Cerebellar cortex (tissue), 1 donor: ENCODE measurements around the gene NUP85.
"Not testable (repeated sequence)": the region's sequence is repeated elsewhere in the genome, so short reads cannot be mapped to it uniquely, and the experiment has no call there.

Experiments used
- DNase-seq: peaks from one replicate; pipeline ENCODE4 v3.0.0-alpha.2; 2015; ENCODE audit warnings: low spot score

NUP85 gene

GRCh38 chr17:75267411-75268232 is 62.1 kb downstream of the NUP85 start:
- DNase-seq, result peak; percentile 57

- no peak for DNase-seq
Measured at GRCh38 chr17:75269844-75270217, 64.4 kb downstream of the NUP85 start.

- peak; percentile 60 for DNase-seq
Measured at GRCh38 chr17:75270218-75270965, 64.9 kb downstream of the NUP85 start.

DNA sequence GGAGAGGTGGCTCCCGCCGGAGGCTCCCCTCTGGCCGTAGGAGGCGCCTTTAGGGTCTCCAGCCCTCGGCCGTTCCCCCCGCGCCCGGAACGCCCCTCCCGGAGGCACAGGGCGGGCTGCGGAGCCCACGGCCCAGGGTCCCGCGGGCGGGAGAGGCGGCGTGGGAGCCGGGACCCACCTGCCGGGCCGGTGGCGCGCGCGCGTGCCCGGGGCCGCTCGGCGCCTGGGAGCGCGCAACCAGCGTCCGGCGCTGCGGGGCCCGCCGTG is 65.4 kb downstream of the NUP85 start, which contains the start of gene MIF4GD:
TSS of gene MIF4GD (minus strand) at position 266 of the 267 bp plus-strand sequence. CDS start 1,036 bp downstream, outside the sequence.
- DNase-seq, result no peak

GRCh38 chr17:75271233-75271954 is 65.9 kb downstream of the NUP85 start:
- DNase-seq, result peak; percentile 57

DNA sequence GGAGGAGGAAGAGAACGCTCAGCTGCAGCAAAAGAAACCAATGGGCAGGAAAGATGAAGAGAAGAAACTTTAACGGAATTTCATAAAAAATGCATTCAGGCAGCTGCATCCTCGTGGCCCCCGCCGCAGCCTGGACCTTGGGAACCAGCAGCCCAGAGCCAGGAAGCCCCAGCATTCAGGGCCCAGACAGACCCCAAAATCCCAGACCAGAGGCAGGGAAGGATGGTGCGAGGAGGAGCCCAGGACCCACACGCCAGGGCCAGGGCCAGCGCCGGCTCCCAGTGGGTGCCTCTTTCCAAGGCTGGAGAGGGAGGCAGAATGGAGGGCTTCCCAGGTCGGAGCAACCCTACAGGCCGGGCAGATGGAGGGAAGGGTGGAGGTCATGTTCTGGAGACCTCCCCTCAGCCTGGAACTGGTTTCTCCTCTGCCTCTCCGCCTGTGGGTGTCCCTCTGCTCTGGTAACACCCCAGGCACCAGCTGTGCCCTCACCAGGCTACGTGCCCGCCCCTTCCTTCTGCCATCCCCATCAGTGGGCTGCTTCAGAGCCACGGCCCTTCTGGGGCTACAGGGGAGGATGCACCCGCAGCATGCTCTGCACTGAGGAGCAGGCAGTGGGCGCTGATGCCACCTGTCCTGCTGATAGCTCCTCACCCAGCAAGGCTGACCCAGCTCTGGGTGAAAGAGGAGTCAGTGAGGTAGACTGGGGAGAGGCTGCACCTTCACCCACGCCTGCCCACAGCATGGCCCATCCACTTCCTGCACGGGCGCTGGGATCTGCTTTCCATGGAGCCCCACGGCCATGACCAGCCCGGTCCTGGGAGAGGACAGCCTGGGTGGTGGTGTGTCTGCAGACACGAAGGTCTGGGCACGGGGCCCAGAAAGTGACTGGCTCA is 66.7 kb downstream of the NUP85 start:
- peak; percentile 75 for DNase-seq

GRCh38 chr17:75272848-75273184 is 67.3 kb downstream of the NUP85 start:
- DNase-seq, result no peak

DNA sequence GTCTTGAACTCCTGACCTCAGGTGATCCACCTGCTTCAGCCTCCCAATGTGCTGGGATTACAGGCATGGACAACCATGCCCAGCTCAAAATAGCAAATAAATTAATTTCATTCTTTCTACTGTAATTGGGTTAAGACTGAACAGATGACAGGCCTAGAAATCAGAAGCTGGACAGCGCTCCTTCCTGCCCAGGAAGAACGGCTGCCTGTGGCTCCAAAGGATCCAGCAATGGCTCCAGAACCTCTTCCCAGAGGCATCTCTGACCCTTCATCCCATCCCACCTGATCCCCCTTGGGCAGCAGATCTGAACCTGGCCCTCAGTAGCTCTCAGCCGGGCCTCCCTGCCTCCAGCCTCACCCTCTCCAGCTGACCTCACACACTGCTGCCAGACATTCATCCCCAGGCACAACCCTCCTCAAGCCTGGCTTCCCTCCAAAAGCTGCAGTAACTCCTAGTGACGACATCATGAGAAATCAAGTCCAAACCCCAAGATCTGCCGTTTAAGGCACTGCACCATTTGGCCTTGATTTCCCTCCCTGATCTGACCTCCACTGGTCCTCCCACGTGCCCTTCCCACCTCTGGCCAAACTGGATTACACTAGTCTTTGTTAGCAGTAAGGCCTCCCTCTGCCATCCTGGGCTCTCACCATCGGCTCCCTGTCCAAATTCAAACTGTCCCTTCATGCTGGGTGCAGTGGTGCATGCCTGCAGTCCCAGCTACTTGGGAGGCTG is 68.7 kb downstream of the NUP85 start:
- DNase-seq, result no peak

- DNase-seq, result no peak
Measured at GRCh38 chr17:75277664-75278071, 72.2 kb downstream of the NUP85 start.

DNA sequence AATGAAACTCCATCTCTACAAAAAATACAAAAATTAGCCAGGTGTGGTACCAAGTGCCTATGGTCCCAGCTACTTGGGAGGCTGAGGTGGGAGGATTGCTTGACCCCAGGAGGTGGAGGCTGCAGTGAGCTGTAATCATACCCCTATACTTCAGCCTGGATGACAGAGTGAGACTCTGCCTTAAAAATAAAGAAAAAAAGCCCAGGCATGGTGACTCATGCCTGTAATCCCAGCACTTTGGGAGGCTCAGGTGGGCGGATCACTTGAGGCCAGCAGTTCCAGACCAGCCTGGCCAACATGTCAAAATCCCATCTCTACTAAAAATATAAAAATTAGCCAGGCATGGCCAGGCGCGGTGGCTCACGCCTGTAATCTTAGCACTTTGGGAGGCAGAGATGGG is 74.7 kb downstream of the NUP85 start:
- DNase-seq, result not testable (repeated sequence)

DNA sequence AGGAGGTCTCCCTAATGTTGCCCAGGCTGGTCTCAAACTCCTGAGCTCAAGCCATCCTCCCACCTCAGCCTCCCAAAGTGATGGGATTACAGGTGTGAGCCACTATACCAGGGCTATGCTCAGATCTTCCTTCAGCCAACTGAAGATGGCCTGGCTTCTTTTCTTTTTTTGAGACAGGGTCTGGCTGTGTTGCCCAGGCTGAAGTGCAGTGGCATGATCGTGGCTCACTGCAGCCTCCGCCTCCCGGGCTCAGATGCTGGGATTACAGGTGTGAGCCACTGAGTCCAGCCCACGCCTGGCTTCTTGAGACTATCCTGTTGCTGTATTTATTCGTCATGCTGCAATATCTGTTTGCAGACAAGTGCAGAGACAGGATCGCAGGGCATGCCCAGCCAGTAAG is 79.6 kb downstream of the NUP85 start:
- DNase-seq, result no peak
